22Rv1 (cell line): Measurements from ENCODE around the gene COL6A2.
"Not testable (repeated sequence)": the region's sequence is repeated elsewhere in the genome, so short reads cannot be mapped to it uniquely, and the experiment has no call there.

ENCODE experiments used
- H3K27ac ChIP-seq: fragments of 450-650 bp; 2 replicates; pipeline ENCODE4 v1.5.1; 2017
- CTCF ChIP-seq: fragments of 450-650 bp; IDR thresholded peaks from 2 replicates; pipeline ENCODE4 v1.5.1; 2017; ENCODE audit warnings: mild to moderate bottlenecking
- ZFX ChIP-seq: fragments of 450-650 bp; IDR thresholded peaks from 2 replicates; pipeline ENCODE4 v1.6.1; 2017; ENCODE audit warnings: antibody characterized with exemption, borderline replicate concordance

Gene COL6A2

DNA sequence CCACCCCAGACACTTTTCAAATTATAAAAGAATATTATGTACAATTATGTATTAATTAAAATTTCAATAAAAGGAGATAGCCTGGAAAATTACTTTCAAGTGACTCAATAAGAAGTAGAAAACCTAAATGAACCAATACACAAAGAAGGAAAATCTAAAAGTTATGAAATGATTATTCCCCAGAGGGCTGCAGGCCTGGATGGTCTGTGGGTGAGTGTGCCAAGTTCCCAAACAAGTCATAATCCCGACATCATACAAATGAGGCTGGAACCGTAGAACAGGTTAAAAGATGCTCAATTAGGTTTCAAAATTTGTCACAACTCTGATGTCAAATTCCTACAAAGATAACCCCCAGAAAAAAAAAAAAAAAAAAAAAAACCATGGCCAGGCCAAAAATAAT lies 73.7 kb downstream of the COL6A2 start:
- TF ChIP-seq CTCF (no peak), ZFX (no peak)
- H3K27ac ChIP-seq = no peak overlapping the region

GRCh38 chr21:46171996-46172862 lies 74.3 kb downstream of the COL6A2 start:
- no peak overlapping the region for H3K27ac ChIP-seq
- TF ChIP-seq CTCF (no peak), ZFX (no peak)

DNA sequence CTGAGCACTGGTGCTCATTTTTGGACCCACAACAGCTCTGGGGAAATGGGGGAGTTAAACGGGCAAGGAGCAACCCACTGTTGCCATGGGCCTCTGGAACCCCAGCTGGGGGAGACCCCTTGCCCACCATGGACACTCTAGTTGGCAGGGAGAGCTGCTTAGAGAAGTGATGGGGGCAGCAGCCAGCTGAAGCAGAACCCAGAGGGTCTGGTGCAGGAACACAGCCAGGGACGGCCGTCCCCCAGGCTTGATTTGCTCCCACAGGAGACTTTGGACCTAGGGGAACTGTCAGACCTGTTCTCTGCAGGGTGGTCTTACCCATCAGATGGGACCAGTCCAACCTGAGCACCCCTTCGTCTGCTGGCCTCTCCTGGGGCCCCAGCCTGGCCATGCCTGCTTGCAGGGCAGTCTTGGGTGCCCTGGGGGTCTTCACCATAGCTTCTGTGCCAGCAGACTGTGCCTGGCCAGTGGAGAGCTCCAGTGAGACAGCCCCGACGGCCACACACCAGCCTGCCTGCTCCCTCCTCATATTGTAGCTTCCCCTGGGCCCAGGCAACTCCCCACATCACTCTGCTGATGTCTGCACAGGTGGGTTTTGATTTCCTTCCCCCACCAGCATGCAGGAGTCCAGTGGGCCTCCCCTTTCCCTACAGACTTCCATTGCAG lies 75.1 kb downstream of the COL6A2 start:
- no peak overlapping the region for H3K27ac ChIP-seq
- no peak for TF ChIP-seq CTCF
- TF ChIP-seq ZFX = no peak

DNA sequence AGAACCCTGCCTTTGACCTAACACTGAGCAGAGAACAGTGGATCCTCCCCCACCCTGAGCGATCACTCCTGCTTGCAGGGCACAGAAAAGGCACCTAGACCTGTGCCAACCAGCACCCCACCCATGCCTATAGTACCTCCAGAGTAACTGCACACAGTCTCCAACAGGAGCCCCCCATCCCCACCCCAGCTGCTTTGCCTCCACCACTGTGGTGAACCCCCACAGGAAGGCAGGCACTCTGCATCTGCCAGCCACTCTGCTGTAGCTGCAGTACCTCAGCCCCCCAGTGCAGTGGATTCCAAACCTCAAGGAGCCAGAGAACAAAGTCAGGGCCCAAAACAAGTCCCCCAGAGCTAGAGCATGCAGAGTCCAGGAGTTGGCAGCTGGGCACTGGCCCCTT lies 75.7 kb downstream of the COL6A2 start:
- TF ChIP-seq ZFX (no peak), CTCF (no peak)
- H3K27ac ChIP-seq = no peak overlapping the region

GRCh38 chr21:46176443-46177129 lies 78.7 kb downstream of the COL6A2 start:
- H3K27ac ChIP-seq = not testable (repeated sequence)

DNA sequence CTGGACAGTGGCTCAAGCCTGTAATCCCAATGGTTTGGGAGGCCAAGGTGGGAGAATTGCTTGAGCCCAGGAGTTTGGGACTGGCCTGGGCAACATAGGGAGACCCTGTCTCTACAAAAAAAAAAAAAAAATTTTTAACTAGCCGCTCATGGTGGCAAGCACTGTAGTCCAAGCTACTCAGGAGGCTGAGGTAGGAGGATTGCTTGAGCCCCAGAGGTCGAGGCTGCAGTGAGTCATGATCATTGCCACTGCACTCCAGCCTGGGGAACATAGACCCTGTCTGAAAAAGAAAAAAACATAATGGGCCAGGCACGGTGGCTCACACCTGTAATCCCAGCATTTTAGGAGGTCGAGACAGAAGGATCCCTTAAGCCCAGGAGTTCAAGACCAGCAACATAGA lies 81.0 kb downstream of the COL6A2 start:
- no peak for TF ChIP-seq ZFX
- TF ChIP-seq CTCF = no peak
- no peak overlapping the region for H3K27ac ChIP-seq
